Brain microvascular endothelial cell (primary cell): Measurements from ENCODE around the gene NCKAP5L.

Experiments
- DNase-seq: peaks from one replicate; pipeline ENCODE4 v3.0.0-alpha.2; 2020
- H3K27ac ChIP-seq: fragments of 250-450 bp; sonication (Bioruptor Pico); 2 replicates; pipeline ENCODE4 v1.5.1; 2020; ENCODE audit warnings: mild to moderate bottlenecking, moderate library complexity
- H3K27me3 ChIP-seq: fragments of 250-450 bp; sonication (Bioruptor Pico); replicated peaks from 2 replicates; pipeline ENCODE4 v1.5.1; 2020; ENCODE audit warnings: mild to moderate bottlenecking
- H3K36me3 ChIP-seq: fragments of 250-450 bp; sonication (Bioruptor Pico); replicated peaks from 2 replicates; pipeline ENCODE4 v1.5.1; 2020; ENCODE audit warnings: mild to moderate bottlenecking
- H3K4me3 ChIP-seq: 2 replicates; pipeline ENCODE4 v1.5.1; 2011; ENCODE audit warnings: low read depth, mild to moderate bottlenecking, control low read depth, low read length, moderate library complexity
- CTCF ChIP-seq: IDR thresholded peaks from 2 replicates; pipeline ENCODE4 v1.5.1; 2011; ENCODE audit warnings: low read depth, mild to moderate bottlenecking, moderate library complexity, low read length, control low read depth, inconsistent platforms; ENCODE audit errors: missing control alignments
- in situ Hi-C: cut with HindIII; loops from 2 replicates; pipeline ENCODE4 v1.10.0; 2017; ENCODE audit warnings: low sequenced_read_pairs, low pct_ligation_motif_present

Gene NCKAP5L

GRCh38 chr12:49811961-49812401 lies 16.2 kb downstream of the NCKAP5L start:
- peaks cover 3% of the 10 kb centered on the region for H3K36me3 ChIP-seq
- no peak overlapping the region for H3K27ac ChIP-seq
- no peak overlapping the region for H3K4me3 ChIP-seq
- no peak for DNase-seq
- H3K27me3 ChIP-seq = no peaks in the 10 kb centered on the region
- no peak for TF ChIP-seq CTCF
- in situ Hi-C loops = no loop called here

GRCh38 chr12:49811136-49811535 lies 17.1 kb downstream of the NCKAP5L start:
- H3K27me3 ChIP-seq = no peaks in the 10 kb centered on the region
- in situ Hi-C loops = no loop called here
- no peak overlapping the region for H3K27ac ChIP-seq
- TF ChIP-seq CTCF = no peak
- H3K36me3 ChIP-seq = peaks cover 3% of the 10 kb centered on the region
- H3K4me3 ChIP-seq = no peak overlapping the region
- DNase-seq = no peak

- no peak for TF ChIP-seq CTCF
- in situ Hi-C loops = no loop called here
- DNase-seq = no peak
Observed at GRCh38 chr12:49809906-49810389, 18.3 kb downstream of the NCKAP5L start.

GRCh38 chr12:49809381-49809905 lies 18.8 kb downstream of the NCKAP5L start:
- DNase-seq = no peak
- Histone ChIP-seq H3K36me3 (peaks cover 20% of the 10 kb centered on the region), H3K4me3 (no peak overlapping the region), H3K27ac (no peak overlapping the region), H3K27me3 (no peaks in the 10 kb centered on the region)
- no peak for TF ChIP-seq CTCF
- in situ Hi-C loops = no loop called here

More at GRCh38 chr12:49809906-49810389, 18.3 kb downstream of the NCKAP5L start:
- Histone ChIP-seq H3K4me3 (no peak overlapping the region), H3K27ac (no peak overlapping the region), H3K27me3 (no peaks in the 10 kb centered on the region), H3K36me3 (peaks cover 15% of the 10 kb centered on the region)

GRCh38 chr12:49808686-49809380 lies 19.4 kb downstream of the NCKAP5L start:
- DNase-seq = no peak
- Histone ChIP-seq H3K27ac (no peak overlapping the region), H3K36me3 (peaks cover 23% of the 10 kb centered on the region), H3K27me3 (no peaks in the 10 kb centered on the region), H3K4me3 (no peak overlapping the region)
- TF ChIP-seq CTCF = no peak
- in situ Hi-C loops = no loop called here
